SK-N-SH (cell line): Measurements from ENCODE around the gene ATP6V0E2. TPM values are rescaled to one million over a fixed set of nuclear protein-coding genes. Genes with fewer than 3 reads are reported as not detected.
A peak's percentile ranks its signal among the peaks of the same experiment; 100 is the strongest.

ENCODE experiments used
- CTCF ChIA-PET: fragments of 300-600, 350-600 bp; formaldehyde crosslinking; extraction: SDS; loops from one replicate; lab custom pipeline; 2021; lab: Yijun Ruan, JAX
- POLR2A ChIA-PET: fragments of 350-600 bp; sonication (Branson Sonifier 250); formaldehyde crosslinking; extraction: SDS; loops from one replicate; lab custom pipeline; 2020; ENCODE audit warnings: antibody characterized with exemption, inconsistent platforms; lab: Yijun Ruan, JAX
- DNase-seq: peaks from one replicate; pipeline ENCODE4 v3.0.0; 2012
- H2AFZ ChIP-seq: fragments of 200-600 bp; sonication (generic); 2 replicates; pipeline ENCODE4 v1.8.1; 2016; ENCODE audit warnings: antibody characterized with exemption, mild to moderate bottlenecking, low read depth
- H3F3A ChIP-seq: fragments of 200-600 bp; sonication (generic); replicated peaks from 2 replicates; pipeline ENCODE3; 2016; ENCODE audit warnings: antibody characterized with exemption, mild to moderate bottlenecking; ENCODE audit not compliant: insufficient read depth
- H3K27ac ChIP-seq, 2 experiments: fragments of 200-500 bp in 1 of 2; fragments of 200-600 bp in 1 of 2; sonication (Bioruptor generic) in 1 of 2; sonication (generic), shearing (Covaris generic) in 1 of 2; 2 replicates each; pipeline versions ENCODE4 v1.5.1 to v1.6.1; 2014 to 2016; ENCODE audit warnings: low read depth in 2 of 2, inconsistent platforms in 1 of 2, low read length in 1 of 2, mild to moderate bottlenecking in 1 of 2, mixed read lengths in 1 of 2
- H3K27me3 ChIP-seq: fragments of 200-600 bp; sonication (generic), shearing (Covaris generic); 2 replicates; pipeline ENCODE4 v1.6.1; 2016; ENCODE audit warnings: mixed run types; ENCODE audit not compliant: insufficient read depth
- H3K36me3 ChIP-seq, 2 experiments: fragments of 200-500 bp in 1 of 2; fragments of 200-600 bp in 1 of 2; sonication (Bioruptor generic) in 1 of 2; sonication (generic) in 1 of 2; replicated peaks in 1 of 2; 2 replicates each; pipeline versions ENCODE3 to v1.5.1; 2014 to 2016; ENCODE audit warnings: low read length in 1 of 2, mild to moderate bottlenecking in 1 of 2; ENCODE audit not compliant: insufficient read depth in 2 of 2, control insufficient read depth in 1 of 2
- H3K4me1 ChIP-seq, 2 experiments: fragments of 200-500 bp in 1 of 2; fragments of 200-600 bp in 1 of 2; sonication (Bioruptor generic) in 1 of 2; sonication (generic), shearing (Covaris generic) in 1 of 2; 2 replicates each; pipeline versions ENCODE4 v1.5.1 to v1.6.1; 2014 to 2016; ENCODE audit warnings: low read depth in 1 of 2, low read length in 1 of 2, mixed run types in 1 of 2; ENCODE audit not compliant: insufficient read depth in 2 of 2, control insufficient read depth in 1 of 2
- H3K4me2 ChIP-seq: fragments of 200-600 bp; sonication (generic), shearing (Covaris generic); 2 replicates; pipeline ENCODE4 v1.6.1; 2017; ENCODE audit warnings: mixed run types
- H3K4me3 ChIP-seq, 2 experiments: fragments of 200-500 bp in 1 of 2; fragments of 200-600 bp in 1 of 2; sonication (Bioruptor generic) in 1 of 2; sonication (generic), shearing (Covaris generic) in 1 of 2; 2 replicates each; pipeline versions ENCODE4 v1.5.1 to v1.8.1; 2014 to 2016; ENCODE audit warnings: low read depth in 2 of 2, inconsistent platforms in 1 of 2, low read length in 1 of 2, mild to moderate bottlenecking in 1 of 2, mixed read lengths in 1 of 2, moderate library complexity in 1 of 2
- H3K79me2 ChIP-seq: fragments of 200-600 bp; sonication (generic); 2 replicates; pipeline ENCODE4 v1.8.1; 2017; ENCODE audit warnings: mild to moderate bottlenecking; ENCODE audit not compliant: insufficient read depth
- H3K9ac ChIP-seq: fragments of 200-600 bp; sonication (generic); 2 replicates; pipeline ENCODE4 v1.6.1; 2017; ENCODE audit warnings: mixed run types
- H3K9me2 ChIP-seq: fragments of 200-600 bp; sonication (generic); 2 replicates; pipeline ENCODE4 v1.6.1; 2017; ENCODE audit warnings: mixed run types
- H3K9me3 ChIP-seq: fragments of 200-600 bp; sonication (generic); 2 replicates; pipeline ENCODE4 v1.6.1; 2017; ENCODE audit warnings: mixed run types, mild to moderate bottlenecking, moderate library complexity
- H4K20me1 ChIP-seq: fragments of 200-600 bp; sonication (generic); 2 replicates; pipeline ENCODE4 v1.6.1; 2017; ENCODE audit warnings: mild to moderate bottlenecking, mixed run types; ENCODE audit not compliant: insufficient read depth
- CHD2 ChIP-seq: fragments of 150-350 bp; IDR thresholded peaks from 2 replicates; pipeline ENCODE4 v1.6.1; 2018; ENCODE audit warnings: low read length; ENCODE audit not compliant: partially characterized antibody
- EP300 ChIP-seq, 2 experiments: IDR thresholded peaks; 2 replicates each; pipeline versions ENCODE4 v1.4.0 to v1.6.1; 2012; ENCODE audit warnings: borderline replicate concordance in 1 of 2, low read depth in 1 of 2, low read length in 1 of 2
- EZH2phosphoT487 ChIP-seq: fragments of 200-600 bp; sonication (generic); IDR thresholded peaks from 2 replicates; pipeline ENCODE4 v1.6.1; 2017; ENCODE audit warnings: low read depth, mixed run types, mild to moderate bottlenecking, antibody characterized with exemption, moderate library complexity, borderline replicate concordance
- FOXJ3 ChIP-seq: sonication (generic); formaldehyde crosslinking; IDR thresholded peaks from 2 replicates; pipeline ENCODE4 v1.5.1; 2020; ENCODE audit warnings: mild to moderate bottlenecking, missing genetic modification reagents
- GABPA ChIP-seq: IDR thresholded peaks from 2 replicates; pipeline ENCODE4 v1.4.0; 2012; ENCODE audit warnings: low read depth, mild to moderate bottlenecking
- GATA2 ChIP-seq: sonication (generic); formaldehyde crosslinking; IDR thresholded peaks from 2 replicates; pipeline ENCODE4 v1.5.0; 2020; ENCODE audit warnings: mild to moderate bottlenecking, missing genetic modification reagents
- MAX ChIP-seq: IDR thresholded peaks from 2 replicates; pipeline ENCODE4 v1.4.0; 2012; ENCODE audit warnings: low read depth
- MEF2A ChIP-seq: IDR thresholded peaks from 2 replicates; pipeline ENCODE4 v1.4.0; 2012; ENCODE audit warnings: low read depth, borderline replicate concordance
- MXI1 ChIP-seq: IDR thresholded peaks from 2 replicates; pipeline ENCODE4 v1.6.1; 2012; ENCODE audit warnings: mild to moderate bottlenecking, low read depth, low read length, improper control_type of control experiment
- RAD21 ChIP-seq: IDR thresholded peaks from 2 replicates; pipeline ENCODE4 v1.6.1; 2012; ENCODE audit warnings: mild to moderate bottlenecking, low read length
- REST ChIP-seq: IDR thresholded peaks from 2 replicates; pipeline ENCODE4 v1.6.1; 2012; ENCODE audit warnings: mild to moderate bottlenecking, low read depth, low read length, moderate library complexity
- RFX5 ChIP-seq: IDR thresholded peaks from 2 replicates; pipeline ENCODE4 v1.6.1; 2012; ENCODE audit warnings: mild to moderate bottlenecking, improper control_type of control experiment, low read length
- RXRA ChIP-seq: IDR thresholded peaks from 2 replicates; pipeline ENCODE4 v1.4.0; 2012; ENCODE audit warnings: low read depth, mild to moderate bottlenecking, borderline replicate concordance
- SIN3A ChIP-seq: IDR thresholded peaks from 2 replicates; pipeline ENCODE4 v1.6.1; 2012; ENCODE audit warnings: low read depth, mild to moderate bottlenecking, low read length, moderate library complexity, borderline replicate concordance
- SMC3 ChIP-seq: IDR thresholded peaks from 2 replicates; pipeline ENCODE4 v1.6.1; 2012; ENCODE audit warnings: low read depth, low read length, improper control_type of control experiment
- TEAD4 ChIP-seq: IDR thresholded peaks from 2 replicates; pipeline ENCODE4 v1.4.0; 2012; ENCODE audit warnings: mild to moderate bottlenecking, borderline replicate concordance; ENCODE audit not compliant: insufficient read depth
- USF1 ChIP-seq: IDR thresholded peaks from 2 replicates; pipeline ENCODE4 v1.4.0; 2012; ENCODE audit warnings: low read depth, borderline replicate concordance
- USF2 ChIP-seq: fragments of 150-350 bp; IDR thresholded peaks from 2 replicates; pipeline ENCODE4 v1.6.1; 2017; ENCODE audit warnings: antibody characterized with exemption, low read length, low read depth, borderline replicate concordance
- YY1 ChIP-seq: IDR thresholded peaks from 2 replicates; pipeline ENCODE4 v1.4.0; 2012; ENCODE audit warnings: low read depth, mild to moderate bottlenecking
- ZBTB33 ChIP-seq: IDR thresholded peaks from 2 replicates; pipeline ENCODE4 v1.4.0; 2012; ENCODE audit warnings: low read depth, borderline replicate concordance
- WGBS: methylation state at CpG from one replicate; pipeline ENCODE4 v1.1.6; 2017; ENCODE audit warnings: low lambda C conversion rate; 5-methylcytosine and 5-hydroxymethylcytosine counted together
- polyA plus RNA-seq, 3 experiments: library from polyadenylated mRNA; depleted of rRNA; stranded (reverse); fragments of >200 nt; gene quantifications; 2 replicates each; pipeline ENCODE4 v1.2.3, GENCODE V29; 2012

The ATP6V0E2 gene
- polyA plus RNA-seq, 1 of the 3 experiments (the other 2 are of a cell fraction) = 49.6 TPM

GRCh38 chr7:149830997-149831740, 42.6 kb upstream of the ATP6V0E2 start:
- Histone ChIP-seq H3K9ac (no peak overlapping the region), H3K4me2 (no peak overlapping the region), H3K4me3 (no peak overlapping the region), H3K9me3 (no peaks in the 10 kb centered on the region), H4K20me1 (no peaks in the 10 kb centered on the region), H3F3A (no peaks in the 10 kb centered on the region), H3K9me2 (no peaks in the 10 kb centered on the region), H3K36me3 (no peaks in the 10 kb centered on the region), H2AFZ (no peak overlapping the region), H3K27ac (no peak overlapping the region), H3K4me1 (peaks cover 0 to 2% of the 10 kb centered on the region in 2 experiments; a peak in 1 of 4 replicates), H3K79me2 (no peaks in the 10 kb centered on the region), H3K27me3 (peaks cover 42% of the 10 kb centered on the region)
- CTCF ChIA-PET = interaction anchor here (0.7 to 1.7 kb wide), 2 partner anchors 24 to 42 kb away, joined by 3 to 11 read pairs; no protein-coding TSS in a partner anchor
- DNase-seq = peak; percentile 31
- POLR2A ChIA-PET = no interaction called here
- WGBS = 18% methylated on average over 10 of the region's 11 CpGs
- no peak for TF ChIP-seq ZBTB33
- TF ChIP-seq MEF2A = no peak
- no peak for TF ChIP-seq RFX5
- TF ChIP-seq SIN3A = no peak
- TF ChIP-seq MAX = no peak
- no peak for TF ChIP-seq FOXJ3 (CRISPR knock-in tag)
- TF ChIP-seq EP300 (IDR thresholded peaks at IDR 0.05; ENCODE audit: borderline replicate concordance in 1 of 2, low read depth in 1 of 2, low read length in 1 of 2) = no peak
- no peak for TF ChIP-seq CHD2
- no peak for TF ChIP-seq TEAD4
- no peak for TF ChIP-seq GABPA
- TF ChIP-seq RXRA = no peak
- TF ChIP-seq EZH2phosphoT487 = no peak
- TF ChIP-seq USF2 = no peak
- TF ChIP-seq MXI1 = no peak
- no peak for TF ChIP-seq USF1
- TF ChIP-seq YY1 = no peak
- no peak for TF ChIP-seq GATA2 (CRISPR knock-in tag)
- no peak for TF ChIP-seq REST
- TF ChIP-seq RAD21 = no peak
- TF ChIP-seq SMC3 = no peak
